Upper lobe of right lung (tissue), 1 donor: ENCODE results near the gene ESR2. TPM values are rescaled to one million over a fixed set of nuclear protein-coding genes. Genes with fewer than 3 reads are reported as not detected.
A peak's percentile ranks its signal among the peaks of the same experiment; 100 is the strongest.
"Not testable (repeated sequence)": the region's sequence is repeated elsewhere in the genome, so short reads cannot be mapped to it uniquely, and the experiment has no call there.

Experiments used
- ATAC-seq: fragments of 200-7000 bp; cut with Tn5 transposase; one replicate; pipeline ENCODE4 v1.9.1; 2020; ENCODE audit warnings: mild to moderate bottlenecking, moderate library complexity
- DNase-seq: peaks from one replicate; pipeline ENCODE4 v3.0.0-alpha.2; 2020
- H3K27ac ChIP-seq: fragments of 200-600 bp; one replicate; pipeline ENCODE4 v1.8.0; 2022
- H3K27me3 ChIP-seq: fragments of 200-600 bp; one replicate; pipeline ENCODE4 v1.8.0; 2022; ENCODE audit warnings: mild to moderate bottlenecking
- H3K36me3 ChIP-seq: fragments of 200-600 bp; one replicate; pipeline ENCODE4 v1.8.0; 2022
- H3K4me1 ChIP-seq: fragments of 200-600 bp; one replicate; pipeline ENCODE4 v1.8.0; 2022
- H3K4me3 ChIP-seq: fragments of 200-600 bp; one replicate; pipeline ENCODE4 v1.8.0; 2022; ENCODE audit warnings: mild to moderate bottlenecking
- H3K9me3 ChIP-seq: fragments of 200-600 bp; one replicate; pipeline ENCODE4 v1.8.0; 2022
- intact Hi-C: fragments of 100-400 bp; cut with DNase I; formaldehyde crosslinking; loops from one replicate; pipeline ENCODE4 v1.11.0; 2022
- total RNA-seq: library from RNA; stranded (reverse); fragmentation: NEBNext Ultra II Directional; extraction: Animal tissue kit (Norgen Biotek cat#: 25700); gene quantifications from one replicate; pipeline ENCODE4 v1.2.1, GENCODE V29; 2021
- TF ChIP-seq, protein P1 (sequence below): fragments of 200-600 bp; IDR thresholded peaks from one replicate; pipeline ENCODE4 v1.8.0; 2022; ENCODE audit warnings: antibody characterized with exemption
- donor health status: DM: no; HTN: yes; CAD: no; lungs with severe emphysema.

ESR2 gene
- total RNA-seq, 1 donor from 2014 or later: 1.3 TPM

DNA sequence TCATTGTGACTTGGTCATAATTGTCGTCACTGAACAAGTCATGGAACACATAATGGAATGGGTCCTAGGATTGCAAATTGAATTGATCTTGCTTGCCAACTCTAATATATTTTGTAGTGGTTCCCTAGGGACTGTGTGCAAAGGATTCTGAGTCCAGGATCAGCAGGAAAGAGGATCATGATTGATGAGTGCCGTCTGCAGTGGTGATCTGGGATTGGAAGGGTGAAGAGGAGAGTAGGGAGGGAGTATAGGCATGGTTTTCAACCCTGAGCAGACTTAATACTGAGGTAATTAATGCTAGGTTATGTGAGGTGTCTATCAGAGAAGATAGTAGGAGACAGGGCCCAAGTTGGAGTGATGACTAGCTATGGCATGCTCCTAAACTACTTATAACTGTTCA, 168.9 kb downstream of the ESR2 start:
- Histone ChIP-seq H3K36me3 (peaks cover 89% of the 10 kb centered on the region), H3K27me3 (no peaks in the 10 kb centered on the region), H3K4me1 (no peaks in the 10 kb centered on the region), H3K27ac (no peak overlapping the region), H3K9me3 (no peaks in the 10 kb centered on the region), H3K4me3 (no peak overlapping the region)
- TF ChIP-seq, protein P1, sequence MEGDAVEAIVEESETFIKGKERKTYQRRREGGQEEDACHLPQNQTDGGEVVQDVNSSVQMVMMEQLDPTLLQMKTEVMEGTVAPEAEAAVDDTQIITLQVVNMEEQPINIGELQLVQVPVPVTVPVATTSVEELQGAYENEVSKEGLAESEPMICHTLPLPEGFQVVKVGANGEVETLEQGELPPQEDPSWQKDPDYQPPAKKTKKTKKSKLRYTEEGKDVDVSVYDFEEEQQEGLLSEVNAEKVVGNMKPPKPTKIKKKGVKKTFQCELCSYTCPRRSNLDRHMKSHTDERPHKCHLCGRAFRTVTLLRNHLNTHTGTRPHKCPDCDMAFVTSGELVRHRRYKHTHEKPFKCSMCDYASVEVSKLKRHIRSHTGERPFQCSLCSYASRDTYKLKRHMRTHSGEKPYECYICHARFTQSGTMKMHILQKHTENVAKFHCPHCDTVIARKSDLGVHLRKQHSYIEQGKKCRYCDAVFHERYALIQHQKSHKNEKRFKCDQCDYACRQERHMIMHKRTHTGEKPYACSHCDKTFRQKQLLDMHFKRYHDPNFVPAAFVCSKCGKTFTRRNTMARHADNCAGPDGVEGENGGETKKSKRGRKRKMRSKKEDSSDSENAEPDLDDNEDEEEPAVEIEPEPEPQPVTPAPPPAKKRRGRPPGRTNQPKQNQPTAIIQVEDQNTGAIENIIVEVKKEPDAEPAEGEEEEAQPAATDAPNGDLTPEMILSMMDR: no peak
- intact Hi-C loops: no loop called here
- DNase-seq (no peak), ATAC-seq (no peak)

DNA sequence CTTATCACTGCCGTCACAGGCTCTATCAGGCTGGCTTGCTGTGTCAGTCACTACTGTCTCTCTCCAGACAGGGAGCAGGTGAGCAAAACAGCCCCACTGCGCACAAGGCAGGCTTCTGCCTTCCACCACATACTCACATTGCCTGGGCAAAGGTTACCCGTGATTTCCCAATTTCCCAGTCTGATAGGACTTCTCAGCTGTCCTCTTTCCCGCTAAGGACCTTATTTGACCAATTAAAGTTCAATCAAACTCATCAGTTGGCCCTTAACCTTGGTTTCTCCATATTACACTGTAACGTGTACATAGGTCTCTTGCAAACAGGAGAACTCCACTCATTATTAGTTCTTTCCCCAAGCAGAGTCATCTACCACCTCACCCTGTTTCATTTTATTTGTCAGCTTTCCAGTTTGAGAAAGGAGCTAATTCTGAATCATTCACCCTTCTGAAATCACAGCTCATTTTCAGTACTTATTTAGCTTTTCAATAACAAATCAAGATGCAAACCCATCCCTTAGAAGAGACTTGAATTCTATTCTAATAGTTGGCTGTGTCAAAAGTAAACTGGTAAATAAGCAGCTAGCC, 170.8 kb downstream of the ESR2 start:
- H3K36me3 ChIP-seq: peaks cover 78% of the 10 kb centered on the region
- TF ChIP-seq, protein P1: no peak
- H3K9me3 ChIP-seq: no peaks in the 10 kb centered on the region
- intact Hi-C loops: no loop called here
- no peak overlapping the region for H3K4me3 ChIP-seq
- no peaks in the 10 kb centered on the region for H3K4me1 ChIP-seq
- H3K27me3 ChIP-seq: no peaks in the 10 kb centered on the region
- DNase-seq: no peak
- no peak overlapping the region for H3K27ac ChIP-seq
- no peak for ATAC-seq

DNA sequence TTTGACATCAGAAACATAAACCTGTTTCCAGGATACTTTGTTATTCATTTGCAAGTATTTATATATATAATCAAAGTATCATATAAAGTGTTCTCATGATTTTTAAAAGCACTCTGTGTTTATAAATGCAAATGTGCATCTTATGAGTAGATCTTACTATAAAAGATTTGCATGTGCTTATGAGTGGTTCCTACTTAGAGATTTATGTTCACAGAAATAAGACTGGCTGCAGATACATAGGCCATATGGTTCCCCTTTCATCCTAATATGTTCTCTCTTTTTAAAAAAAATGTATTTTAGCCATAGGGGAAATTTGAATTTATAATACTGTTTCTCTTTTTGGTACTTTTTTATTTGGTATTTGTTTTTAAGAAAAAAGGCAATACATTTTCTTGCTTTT, 174.2 kb downstream of the ESR2 start:
- Histone ChIP-seq H3K27me3 (no peaks in the 10 kb centered on the region), H3K36me3 (peaks cover 46% of the 10 kb centered on the region), H3K4me3 (no peak overlapping the region), H3K4me1 (no peaks in the 10 kb centered on the region), H3K9me3 (no peaks in the 10 kb centered on the region), H3K27ac (no peak overlapping the region)
- no peak for DNase-seq
- TF ChIP-seq, protein P1: no peak
- no peak for ATAC-seq
- intact Hi-C loops: no loop called here

DNA sequence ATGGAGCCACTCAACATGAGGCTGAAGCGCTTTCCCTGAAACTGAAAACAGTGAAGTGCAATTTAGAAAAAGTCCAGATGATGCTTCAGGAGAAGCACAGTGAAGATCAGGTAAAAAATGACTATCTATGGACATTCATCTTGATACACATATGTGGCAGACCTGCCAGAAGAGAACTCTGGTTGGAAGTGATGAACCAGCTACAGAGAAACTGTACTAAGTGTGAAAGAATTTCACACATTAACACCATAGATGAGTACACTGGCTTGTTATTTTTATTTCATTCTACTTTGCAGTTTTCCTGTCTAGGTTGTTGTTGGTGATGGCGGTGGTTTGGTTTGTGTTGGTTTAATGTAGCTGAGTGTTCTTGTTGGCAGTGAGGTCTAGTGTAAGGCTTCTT, 174.7 kb downstream of the ESR2 start:
- Histone ChIP-seq H3K36me3 (peaks cover 42% of the 10 kb centered on the region), H3K27ac (no peak overlapping the region), H3K4me3 (no peak overlapping the region), H3K4me1 (no peaks in the 10 kb centered on the region), H3K27me3 (no peaks in the 10 kb centered on the region), H3K9me3 (no peaks in the 10 kb centered on the region)
- TF ChIP-seq, protein P1: no peak
- ATAC-seq (no peak), DNase-seq (no peak)
- intact Hi-C loops: no loop called here

DNA sequence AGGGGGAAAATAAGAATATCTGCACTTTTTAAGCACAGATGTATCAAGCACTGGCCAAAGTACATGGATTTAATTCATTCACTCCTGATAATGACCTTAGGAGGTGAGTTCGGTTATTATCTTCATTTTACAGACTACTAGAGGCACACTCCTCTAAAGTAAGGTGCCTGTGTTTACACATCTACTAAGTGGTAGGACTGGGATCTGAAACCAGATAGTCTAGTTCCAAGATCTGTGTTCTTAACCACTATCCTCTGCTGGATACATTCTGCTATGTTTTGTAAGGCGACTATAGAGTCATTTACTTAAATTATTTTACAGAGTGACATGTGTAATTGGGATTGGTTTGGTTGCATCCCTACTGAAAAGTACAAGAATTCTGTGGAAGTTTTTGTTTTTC, 175.3 kb downstream of the ESR2 start:
- intact Hi-C loops: no loop called here
- H3K27me3 ChIP-seq: no peaks in the 10 kb centered on the region
- peak; percentile 59 for ATAC-seq
- no peaks in the 10 kb centered on the region for H3K9me3 ChIP-seq
- TF ChIP-seq, protein P1: no peak
- no peak overlapping the region for H3K27ac ChIP-seq
- no peak for DNase-seq
- H3K4me3 ChIP-seq: no peak overlapping the region
- peaks cover 40% of the 10 kb centered on the region for H3K36me3 ChIP-seq
- no peaks in the 10 kb centered on the region for H3K4me1 ChIP-seq

DNA sequence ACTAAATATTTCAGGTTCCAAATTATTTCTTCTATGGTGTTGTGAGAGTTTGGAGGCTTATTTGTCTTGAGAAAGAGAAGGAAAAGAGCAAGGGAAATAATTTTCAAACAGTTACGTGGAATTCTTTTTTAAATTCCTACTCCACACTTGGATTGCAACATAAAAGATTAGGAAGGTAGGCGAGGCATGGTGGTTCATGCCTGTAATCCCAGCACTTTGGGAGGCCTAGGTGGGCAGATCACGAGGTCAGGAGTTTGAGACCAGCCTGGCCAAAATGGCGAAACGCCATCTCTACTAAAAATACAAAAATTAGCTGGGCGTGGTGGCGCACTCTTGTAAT, 175.8 kb downstream of the ESR2 start:
- intact Hi-C loops, H3K9me3 ChIP-seq, H3K4me1 ChIP-seq, ATAC-seq, DNase-seq, H3K27ac ChIP-seq, H3K4me3 ChIP-seq, H3K27me3 ChIP-seq: not testable (repeated sequence)
- H3K36me3 ChIP-seq: peaks cover 39% of the 10 kb centered on the region
